ENCODE results near the gene FARSA.

- TF ChIP-seq CTCF (IDR thresholded peaks at IDR 0.05) (no peak), POLR2A (IDR thresholded peaks at IDR 0.05) (no peak)
Observed at GRCh38 chr19:12953799-12954611, 20.5 kb upstream of the FARSA start.
